ENCODE results near the gene PXT1. TPM values are rescaled to one million over a fixed set of nuclear protein-coding genes. Genes with fewer than 3 reads are reported as not detected.

PXT1 gene
- total RNA-seq, 2 experiments from 2014 or later = 0.25 TPM; not detected in 1

DNA sequence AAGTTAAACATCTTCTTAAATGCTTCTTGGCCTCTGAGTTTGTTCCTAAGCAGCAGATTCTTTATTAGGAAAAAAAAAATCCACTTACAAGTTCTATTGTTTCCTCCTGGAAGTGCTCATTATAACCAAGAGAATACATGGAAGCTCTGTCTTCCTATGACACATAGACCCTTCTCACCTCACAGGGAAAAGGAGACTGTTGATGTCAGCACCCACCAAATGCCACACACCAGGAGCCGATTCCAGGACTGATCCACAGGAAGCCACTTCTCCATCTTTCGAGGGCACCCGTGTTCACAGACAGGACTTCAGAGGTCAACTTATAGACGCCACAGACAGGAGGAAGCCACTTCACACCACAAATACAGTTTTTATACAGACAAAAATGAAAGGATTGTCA, 92.6 kb downstream of the PXT1 start:
- H3K9me2 ChIP-seq (ENCODE audit: insufficient read depth, low read length) = no peaks in the 10 kb centered on the region
- H3K4me2 ChIP-seq (ENCODE audit: low read length) = no peak overlapping the region
- H3K36me3 ChIP-seq (ENCODE audit: insufficient read depth, low read length) = no peaks in the 10 kb centered on the region
- no peak overlapping the region for H3K27ac ChIP-seq (ENCODE audit: low read depth, low read length, poor library complexity, severe bottlenecking)
- ChIA-PET CTCF (ENCODE audit: unreplicated experiment) (interaction anchor here (0.5 kb wide), 1 partner anchor 355 kb away, joined by 3 read pairs; no protein-coding TSS in a partner anchor), POLR2A (interaction anchor here (0.7 kb wide), 1 partner anchor 793 kb away, joined by 3 read pairs; no protein-coding TSS in a partner anchor)
- H3K4me3 ChIP-seq (ENCODE audit: low read depth, low read length, poor library complexity, severe bottlenecking) = no peak overlapping the region
- no TSS peak for BruUV-seq (replicated peaks)
- TF ChIP-seq, protein P1, sequence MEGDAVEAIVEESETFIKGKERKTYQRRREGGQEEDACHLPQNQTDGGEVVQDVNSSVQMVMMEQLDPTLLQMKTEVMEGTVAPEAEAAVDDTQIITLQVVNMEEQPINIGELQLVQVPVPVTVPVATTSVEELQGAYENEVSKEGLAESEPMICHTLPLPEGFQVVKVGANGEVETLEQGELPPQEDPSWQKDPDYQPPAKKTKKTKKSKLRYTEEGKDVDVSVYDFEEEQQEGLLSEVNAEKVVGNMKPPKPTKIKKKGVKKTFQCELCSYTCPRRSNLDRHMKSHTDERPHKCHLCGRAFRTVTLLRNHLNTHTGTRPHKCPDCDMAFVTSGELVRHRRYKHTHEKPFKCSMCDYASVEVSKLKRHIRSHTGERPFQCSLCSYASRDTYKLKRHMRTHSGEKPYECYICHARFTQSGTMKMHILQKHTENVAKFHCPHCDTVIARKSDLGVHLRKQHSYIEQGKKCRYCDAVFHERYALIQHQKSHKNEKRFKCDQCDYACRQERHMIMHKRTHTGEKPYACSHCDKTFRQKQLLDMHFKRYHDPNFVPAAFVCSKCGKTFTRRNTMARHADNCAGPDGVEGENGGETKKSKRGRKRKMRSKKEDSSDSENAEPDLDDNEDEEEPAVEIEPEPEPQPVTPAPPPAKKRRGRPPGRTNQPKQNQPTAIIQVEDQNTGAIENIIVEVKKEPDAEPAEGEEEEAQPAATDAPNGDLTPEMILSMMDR (conservative IDR thresholded peaks at IDR 0.05; ENCODE audit: low read length) = no peak
- TF ChIP-seq EZH2phosphoT487 (IDR thresholded peaks at IDR 0.05; ENCODE audit: borderline replicate concordance, low read depth, low read length) = no peak
- no peak for DNase-seq (ENCODE audit: low spot score)
- no peaks in the 10 kb centered on the region for H3K4me1 ChIP-seq (ENCODE audit: insufficient read depth, low read length, poor library complexity, severe bottlenecking)
- intact Hi-C loops (cut with micrococcal nuclease; ENCODE audit: unreplicated experiment) = no loop called here
- no peaks in the 10 kb centered on the region for H4K20me1 ChIP-seq (ENCODE audit: insufficient read depth, low read length)
- 0 out of 2 replicates have a peak, but pooled peaks cover 4% of the 10 kb centered on the region for H3K9me3 ChIP-seq (ENCODE audit: low read length)
- no peak overlapping the region for H2AFZ ChIP-seq (ENCODE audit: low read length)
- H3K79me2 ChIP-seq (ENCODE audit: insufficient read depth, low read depth, low read length) = no peaks in the 10 kb centered on the region

DNA sequence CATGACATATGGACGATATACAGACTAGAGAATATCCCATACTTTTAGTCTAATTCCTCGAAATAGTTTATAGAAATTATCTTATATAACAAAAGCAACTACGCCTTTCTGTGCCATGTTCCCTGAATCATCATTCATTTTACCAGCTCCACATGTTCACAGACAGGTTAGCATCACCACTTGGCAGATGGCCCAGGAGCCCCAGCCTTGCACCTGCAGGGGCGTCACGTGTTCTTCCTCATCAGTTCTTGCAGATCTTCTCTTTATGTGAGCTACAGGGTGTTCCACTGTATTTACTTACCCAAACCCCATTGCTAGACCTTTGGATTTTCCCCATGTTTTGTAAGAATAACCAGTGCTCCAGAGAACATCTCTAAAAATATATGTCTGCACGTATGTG, 93.4 kb downstream of the PXT1 start:
- Histone ChIP-seq H3K9me3 (ENCODE audit: low read length) (0 out of 2 replicates have a peak, but pooled peaks cover 4% of the 10 kb centered on the region), H3K27ac (ENCODE audit: low read depth, low read length, poor library complexity, severe bottlenecking) (no peak overlapping the region), H4K20me1 (ENCODE audit: insufficient read depth, low read length) (no peaks in the 10 kb centered on the region), H3K4me2 (ENCODE audit: low read length) (no peak overlapping the region), H3K79me2 (ENCODE audit: insufficient read depth, low read depth, low read length) (no peaks in the 10 kb centered on the region), H3K4me1 (ENCODE audit: insufficient read depth, low read length, poor library complexity, severe bottlenecking) (no peaks in the 10 kb centered on the region), H2AFZ (ENCODE audit: low read length) (no peak overlapping the region), H3K9me2 (ENCODE audit: insufficient read depth, low read length) (no peaks in the 10 kb centered on the region), H3K36me3 (ENCODE audit: insufficient read depth, low read length) (no peaks in the 10 kb centered on the region), H3K4me3 (ENCODE audit: low read depth, low read length, poor library complexity, severe bottlenecking) (no peak overlapping the region)
- BruUV-seq (replicated peaks) = no TSS peak
- peak; percentile 30 for DNase-seq (ENCODE audit: low spot score)
- TF ChIP-seq, protein P1 (conservative IDR thresholded peaks at IDR 0.05; ENCODE audit: low read length) = no peak
- no peak for TF ChIP-seq EZH2phosphoT487 (IDR thresholded peaks at IDR 0.05; ENCODE audit: borderline replicate concordance, low read depth, low read length)
- intact Hi-C loops (cut with micrococcal nuclease; ENCODE audit: unreplicated experiment) = no loop called here
- CTCF ChIA-PET (ENCODE audit: unreplicated experiment) = no interaction called here
- POLR2A ChIA-PET = interaction anchor here (1.1 kb wide), 1 partner anchor 210 kb away, joined by 3 read pairs; no protein-coding TSS in a partner anchor

DNA sequence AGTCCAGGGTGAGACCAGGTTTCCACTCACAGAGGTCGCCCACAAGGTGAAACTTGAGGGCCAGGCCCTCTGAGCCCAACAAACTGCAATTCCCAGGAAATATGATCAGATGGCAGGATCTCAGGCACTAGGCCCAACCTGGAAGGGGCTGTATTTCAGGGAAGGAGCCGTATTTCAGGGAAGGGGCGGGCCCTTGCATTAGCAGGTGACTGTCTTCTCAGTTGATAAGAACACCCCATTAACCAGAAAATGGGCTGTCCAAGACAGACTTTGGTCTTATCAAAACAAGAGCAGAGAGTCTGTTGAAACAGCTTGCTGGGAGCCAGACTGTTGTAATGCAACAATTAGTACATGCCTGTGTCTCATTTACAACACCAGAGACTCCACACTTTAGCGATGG, 95.0 kb downstream of the PXT1 start:
- H3K36me3 ChIP-seq (ENCODE audit: insufficient read depth, low read length) = no peaks in the 10 kb centered on the region
- H4K20me1 ChIP-seq (ENCODE audit: insufficient read depth, low read length) = no peaks in the 10 kb centered on the region
- no peaks in the 10 kb centered on the region for H3K79me2 ChIP-seq (ENCODE audit: insufficient read depth, low read depth, low read length)
- no peak overlapping the region for H2AFZ ChIP-seq (ENCODE audit: low read length)
- no TSS peak for BruUV-seq (replicated peaks)
- intact Hi-C loops (cut with micrococcal nuclease; ENCODE audit: unreplicated experiment) = no loop called here
- CTCF ChIA-PET (ENCODE audit: unreplicated experiment) = no interaction called here
- H3K27ac ChIP-seq (ENCODE audit: low read depth, low read length, poor library complexity, severe bottlenecking) = no peak overlapping the region
- TF ChIP-seq, protein P1 (conservative IDR thresholded peaks at IDR 0.05; ENCODE audit: low read length) = no peak
- no peak for TF ChIP-seq EZH2phosphoT487 (IDR thresholded peaks at IDR 0.05; ENCODE audit: borderline replicate concordance, low read depth, low read length)
- H3K9me2 ChIP-seq (ENCODE audit: insufficient read depth, low read length) = no peaks in the 10 kb centered on the region
- 0 out of 2 replicates have a peak, but pooled peaks cover 3% of the 10 kb centered on the region for H3K9me3 ChIP-seq (ENCODE audit: low read length)
- H3K4me3 ChIP-seq (ENCODE audit: low read depth, low read length, poor library complexity, severe bottlenecking) = no peak overlapping the region
- POLR2A ChIA-PET = no interaction called here
- no peaks in the 10 kb centered on the region for H3K4me1 ChIP-seq (ENCODE audit: insufficient read depth, low read length, poor library complexity, severe bottlenecking)
- no peak overlapping the region for H3K4me2 ChIP-seq (ENCODE audit: low read length)
- DNase-seq (ENCODE audit: low spot score) = no peak

Data from OCI-LY7 (cell line).